Ishikawa (cell line): ENCODE results near the gene MMAB.

Source experiments
- CEBPB ChIP-seq: IDR thresholded peaks from 2 replicates; pipeline ENCODE4 v1.6.1; 2012
- EP300 ChIP-seq: IDR thresholded peaks from 2 replicates; pipeline ENCODE4 v1.6.1; 2012; ENCODE audit warnings: borderline replicate concordance
- RAD21 ChIP-seq: IDR thresholded peaks from 2 replicates; pipeline ENCODE4 v1.6.1; 2012; ENCODE audit warnings: low read depth
- TAF1 ChIP-seq: IDR thresholded peaks from 2 replicates; pipeline ENCODE4 v1.6.1; 2012; ENCODE audit warnings: low read depth, mild to moderate bottlenecking
- TCF12 ChIP-seq: IDR thresholded peaks from 2 replicates; pipeline ENCODE4 v1.6.1; 2012; ENCODE audit warnings: low read depth
- TEAD4 ChIP-seq: IDR thresholded peaks from 2 replicates; pipeline ENCODE4 v1.6.1; 2012
- TF ChIP-seq, protein P1 (sequence below): IDR thresholded peaks from 2 replicates; pipeline ENCODE4 v1.6.1; 2012
- TF ChIP-seq, protein P2 (sequence below): IDR thresholded peaks from 2 replicates; pipeline ENCODE4 v1.6.1; 2012

DNA sequence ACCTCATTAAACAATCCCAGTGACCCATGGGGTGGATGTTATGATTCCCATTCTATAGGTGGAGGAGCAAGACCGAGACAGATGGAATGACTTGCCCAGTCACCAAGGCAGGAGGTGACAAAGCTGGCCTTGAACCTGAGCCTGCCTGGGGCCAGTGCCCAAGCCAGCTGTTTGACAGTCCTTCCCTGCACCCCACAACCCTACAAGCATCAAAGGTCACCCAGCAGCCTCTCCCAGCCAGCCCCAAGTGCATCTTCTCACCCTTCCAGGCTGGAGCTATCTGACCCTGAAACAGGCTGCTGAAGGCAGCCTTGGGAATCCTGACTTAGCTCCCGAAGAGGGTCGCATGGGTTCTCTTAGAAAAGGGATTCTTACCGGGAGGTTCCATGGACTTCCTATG, 20.3 kb downstream of the MMAB start:
- TF ChIP-seq TAF1 (no peak), TEAD4 (no peak), RAD21 (no peak), CEBPB (no peak), EP300 (no peak), TCF12 (no peak)
- TF ChIP-seq, protein P1, sequence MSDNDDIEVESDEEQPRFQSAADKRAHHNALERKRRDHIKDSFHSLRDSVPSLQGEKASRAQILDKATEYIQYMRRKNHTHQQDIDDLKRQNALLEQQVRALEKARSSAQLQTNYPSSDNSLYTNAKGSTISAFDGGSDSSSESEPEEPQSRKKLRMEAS = no peak
- TF ChIP-seq, protein P2, sequence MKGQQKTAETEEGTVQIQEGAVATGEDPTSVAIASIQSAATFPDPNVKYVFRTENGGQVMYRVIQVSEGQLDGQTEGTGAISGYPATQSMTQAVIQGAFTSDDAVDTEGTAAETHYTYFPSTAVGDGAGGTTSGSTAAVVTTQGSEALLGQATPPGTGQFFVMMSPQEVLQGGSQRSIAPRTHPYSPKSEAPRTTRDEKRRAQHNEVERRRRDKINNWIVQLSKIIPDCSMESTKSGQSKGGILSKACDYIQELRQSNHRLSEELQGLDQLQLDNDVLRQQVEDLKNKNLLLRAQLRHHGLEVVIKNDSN = no peak
